HepG2 (cell line): ENCODE results near the gene UGT1A4. TPM values are rescaled to one million over a fixed set of nuclear protein-coding genes. Genes with fewer than 3 reads are reported as not detected.

ENCODE experiments used
- CBX1 ChIP-seq: IDR thresholded peaks from one replicate; pipeline ENCODE4 v1.6.1; 2016; ENCODE audit warnings: antibody characterized with exemption, low read depth
- FLYWCH1 ChIP-seq: sonication (generic); formaldehyde crosslinking; IDR thresholded peaks from 2 replicates; pipeline ENCODE4 v1.8.1; 2023; ENCODE audit warnings: mild to moderate bottlenecking, missing genetic modification reagents
- FOXK1 ChIP-seq: sonication (generic); formaldehyde crosslinking; IDR thresholded peaks from 2 replicates; pipeline ENCODE4 v1.4.0; 2020; ENCODE audit warnings: low read depth, missing genetic modification reagents, borderline replicate concordance
- GATAD2A ChIP-seq: IDR thresholded peaks from 2 replicates; pipeline ENCODE4 v1.6.1; 2016
- GPN1 ChIP-seq: sonication (generic); formaldehyde crosslinking; IDR thresholded peaks from 2 replicates; pipeline ENCODE4 v1.5.1; 2020; ENCODE audit warnings: missing genetic modification reagents, borderline replicate concordance
- MEF2D ChIP-seq: sonication (generic); formaldehyde crosslinking; IDR thresholded peaks from 2 replicates; pipeline ENCODE4 v1.5.1; 2020; ENCODE audit warnings: mild to moderate bottlenecking, missing genetic modification reagents
- MEIS1 ChIP-seq: sonication (generic); formaldehyde crosslinking; IDR thresholded peaks from 2 replicates; pipeline ENCODE4 v1.9.0; 2021; ENCODE audit warnings: mild to moderate bottlenecking, missing genetic modification reagents, moderate library complexity, borderline replicate concordance
- NCOR1 ChIP-seq: fragments of 200-600 bp; sonication (generic); IDR thresholded peaks from 2 replicates; pipeline ENCODE4 v1.7.0; 2017; ENCODE audit warnings: antibody characterized with exemption, low read length, borderline replicate concordance
- ONECUT2 ChIP-seq: sonication (generic); formaldehyde crosslinking; IDR thresholded peaks from 2 replicates; pipeline ENCODE4 v1.4.0; 2020; ENCODE audit warnings: missing genetic modification reagents
- SYNCRIP ChIP-seq: fragments of 200-400 bp; formaldehyde crosslinking; IDR thresholded peaks from 2 replicates; pipeline ENCODE4 v1.6.1; 2018; ENCODE audit warnings: mild to moderate bottlenecking, low read depth, low read length; ENCODE audit not compliant: insufficient read depth
- U2AF1 ChIP-seq: fragments of 200-400 bp; formaldehyde crosslinking; optimal IDR thresholded peaks from 2 replicates; pipeline ENCODE3; 2017; ENCODE audit warnings: mild to moderate bottlenecking, low read depth, low read length
- ZBTB38 ChIP-seq: sonication (generic); formaldehyde crosslinking; IDR thresholded peaks from 2 replicates; pipeline ENCODE4 v1.5.1; 2020; ENCODE audit warnings: mild to moderate bottlenecking, missing genetic modification reagents
- ZNF24 ChIP-seq: fragments of 450-650 bp; IDR thresholded peaks from 2 replicates; pipeline ENCODE4 v1.6.1; 2017; ENCODE audit warnings: antibody characterized with exemption, mild to moderate bottlenecking
- ZNF768 ChIP-seq: sonication (generic); formaldehyde crosslinking; IDR thresholded peaks from 2 replicates; pipeline ENCODE4 v1.4.0; 2020; ENCODE audit warnings: missing genetic modification reagents
- ZNF788 ChIP-seq: sonication (generic); formaldehyde crosslinking; IDR thresholded peaks from 2 replicates; pipeline ENCODE4 v1.5.0; 2020; ENCODE audit warnings: mild to moderate bottlenecking, missing genetic modification reagents, borderline replicate concordance
- polyA plus RNA-seq, 8 experiments: library from polyadenylated mRNA; depleted of rRNA in 3 of 8; stranded (reverse) in 7 of 8; unstranded in 1 of 8; fragments of >200 nt; fragmentation: Illumina TruSeq in 4 of 8; extraction: Trizol in 4 of 8; gene quantifications; 2 replicates each; pipeline versions ENCODE4 v1.2.1 to v1.2.3, GENCODE V29; 2011 to 2016; ENCODE audit warnings: low read depth in 4 of 8, missing spikeins in 1 of 8, mixed read lengths in 1 of 8; ENCODE audit not compliant: insufficient read depth in 1 of 8
- total RNA-seq, 5 experiments: library from RNA; depleted of rRNA; stranded (reverse); fragments of >200 nt; fragmentation: Illumina TruSeq; extraction: Trizol; gene quantifications; 2 replicates each; pipeline ENCODE4 v1.2.3, GENCODE V29; 2016; ENCODE audit warnings: low read depth in 1 of 5
- TF ChIP-seq, protein P1 (sequence below), 2 experiments: sonication (generic) in 1 of 2; formaldehyde crosslinking in 1 of 2; IDR thresholded peaks; 2 replicates each; pipeline versions ENCODE4 v1.4.0 to v1.6.1; 2016 to 2020; ENCODE audit warnings: borderline replicate concordance in 1 of 2, low read depth in 1 of 2, mild to moderate bottlenecking in 1 of 2, missing genetic modification reagents in 1 of 2
- TF ChIP-seq, protein P2 (sequence below), 2 experiments: sonication (generic) in 1 of 2; formaldehyde crosslinking in 1 of 2; IDR thresholded peaks; 2 replicates each; pipeline versions ENCODE4 v1.5.1 to v1.6.1; 2011 to 2020; ENCODE audit warnings: borderline replicate concordance in 1 of 2, low read depth in 1 of 2, low read length in 1 of 2, mild to moderate bottlenecking in 1 of 2, missing genetic modification reagents in 1 of 2, moderate library complexity in 1 of 2
- TF ChIP-seq, protein P3 (sequence below): sonication (generic); formaldehyde crosslinking; IDR thresholded peaks from 2 replicates; pipeline ENCODE4 v1.4.0; 2020; ENCODE audit warnings: missing genetic modification reagents

The UGT1A4 gene
- total and polyA plus RNA-seq, 2 of the 13 experiments (the other 11 are each of a cell fraction or from before 2014, with no cell fraction given), result not detected

DNA sequence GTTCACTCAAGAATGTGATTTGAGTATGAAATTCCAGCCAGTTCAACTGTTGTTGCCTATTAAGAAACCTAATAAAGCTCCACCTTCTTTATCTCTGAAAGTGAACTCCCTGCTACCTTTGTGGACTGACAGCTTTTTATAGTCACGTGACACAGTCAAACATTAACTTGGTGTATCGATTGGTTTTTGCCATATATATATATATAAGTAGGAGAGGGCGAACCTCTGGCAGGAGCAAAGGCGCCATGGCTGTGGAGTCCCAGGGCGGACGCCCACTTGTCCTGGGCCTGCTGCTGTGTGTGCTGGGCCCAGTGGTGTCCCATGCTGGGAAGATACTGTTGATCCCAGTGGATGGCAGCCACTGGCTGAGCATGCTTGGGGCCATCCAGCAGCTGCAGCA, 41.5 kb downstream of the UGT1A4 start, which contains the start of gene UGT1A1 (continued):
- TF ChIP-seq, protein P1, sequence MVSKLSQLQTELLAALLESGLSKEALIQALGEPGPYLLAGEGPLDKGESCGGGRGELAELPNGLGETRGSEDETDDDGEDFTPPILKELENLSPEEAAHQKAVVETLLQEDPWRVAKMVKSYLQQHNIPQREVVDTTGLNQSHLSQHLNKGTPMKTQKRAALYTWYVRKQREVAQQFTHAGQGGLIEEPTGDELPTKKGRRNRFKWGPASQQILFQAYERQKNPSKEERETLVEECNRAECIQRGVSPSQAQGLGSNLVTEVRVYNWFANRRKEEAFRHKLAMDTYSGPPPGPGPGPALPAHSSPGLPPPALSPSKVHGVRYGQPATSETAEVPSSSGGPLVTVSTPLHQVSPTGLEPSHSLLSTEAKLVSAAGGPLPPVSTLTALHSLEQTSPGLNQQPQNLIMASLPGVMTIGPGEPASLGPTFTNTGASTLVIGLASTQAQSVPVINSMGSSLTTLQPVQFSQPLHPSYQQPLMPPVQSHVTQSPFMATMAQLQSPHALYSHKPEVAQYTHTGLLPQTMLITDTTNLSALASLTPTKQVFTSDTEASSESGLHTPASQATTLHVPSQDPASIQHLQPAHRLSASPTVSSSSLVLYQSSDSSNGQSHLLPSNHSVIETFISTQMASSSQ (IDR thresholded peaks at IDR 0.05; ENCODE audit: low read depth), result peak; percentile 79
- TF ChIP-seq, protein P1 (CRISPR knock-in tag; IDR thresholded peaks at IDR 0.05; ENCODE audit: borderline replicate concordance), result no peak
- TF ChIP-seq ZNF24 (no peak), GATAD2A (CRISPR knock-in tag) (0 out of 2 replicates have a peak, but pooled peaks have one; percentile 22), ZBTB38 (CRISPR knock-in tag) (peak; percentile 34; the same call in 1 of the 2 replicates), CBX1 (no peak), SYNCRIP (no peak), FLYWCH1 (no peak), NCOR1 (peak; percentile 25; the same call in 1 of the 2 replicates), ZNF768 (CRISPR knock-in tag) (peak; percentile 93), ONECUT2 (CRISPR knock-in tag) (peak; percentile 78), MEIS1 (CRISPR knock-in tag) (no peak), GPN1 (CRISPR knock-in tag) (no peak), U2AF1 (no peak), FOXK1 (CRISPR knock-in tag) (no peak), ZNF788 (CRISPR knock-in tag) (no peak), MEF2D (CRISPR knock-in tag) (0 out of 2 replicates have a peak, but pooled peaks have one; percentile 21)
- TF ChIP-seq, protein P2, sequence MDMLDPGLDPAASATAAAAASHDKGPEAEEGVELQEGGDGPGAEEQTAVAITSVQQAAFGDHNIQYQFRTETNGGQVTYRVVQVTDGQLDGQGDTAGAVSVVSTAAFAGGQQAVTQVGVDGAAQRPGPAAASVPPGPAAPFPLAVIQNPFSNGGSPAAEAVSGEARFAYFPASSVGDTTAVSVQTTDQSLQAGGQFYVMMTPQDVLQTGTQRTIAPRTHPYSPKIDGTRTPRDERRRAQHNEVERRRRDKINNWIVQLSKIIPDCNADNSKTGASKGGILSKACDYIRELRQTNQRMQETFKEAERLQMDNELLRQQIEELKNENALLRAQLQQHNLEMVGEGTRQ (IDR thresholded peaks at IDR 0.05; ENCODE audit: low read depth, low read length), result peak; percentile 81
- TF ChIP-seq, protein P2 (CRISPR knock-in tag; IDR thresholded peaks at IDR 0.05; ENCODE audit: borderline replicate concordance), result peak; percentile 70; the same call in 1 of the 2 replicates
- TF ChIP-seq, protein P3, sequence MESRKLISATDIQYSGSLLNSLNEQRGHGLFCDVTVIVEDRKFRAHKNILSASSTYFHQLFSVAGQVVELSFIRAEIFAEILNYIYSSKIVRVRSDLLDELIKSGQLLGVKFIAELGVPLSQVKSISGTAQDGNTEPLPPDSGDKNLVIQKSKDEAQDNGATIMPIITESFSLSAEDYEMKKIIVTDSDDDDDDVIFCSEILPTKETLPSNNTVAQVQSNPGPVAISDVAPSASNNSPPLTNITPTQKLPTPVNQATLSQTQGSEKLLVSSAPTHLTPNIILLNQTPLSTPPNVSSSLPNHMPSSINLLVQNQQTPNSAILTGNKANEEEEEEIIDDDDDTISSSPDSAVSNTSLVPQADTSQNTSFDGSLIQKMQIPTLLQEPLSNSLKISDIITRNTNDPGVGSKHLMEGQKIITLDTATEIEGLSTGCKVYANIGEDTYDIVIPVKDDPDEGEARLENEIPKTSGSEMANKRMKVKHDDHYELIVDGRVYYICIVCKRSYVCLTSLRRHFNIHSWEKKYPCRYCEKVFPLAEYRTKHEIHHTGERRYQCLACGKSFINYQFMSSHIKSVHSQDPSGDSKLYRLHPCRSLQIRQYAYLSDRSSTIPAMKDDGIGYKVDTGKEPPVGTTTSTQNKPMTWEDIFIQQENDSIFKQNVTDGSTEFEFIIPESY (CRISPR knock-in tag), result peak; percentile 72
